Common myeloid progenitor, CD34-positive (primary cell): ENCODE measurements around the gene WAPL.

Experiments used
- CTCF ChIA-PET: fragments of 350-600 bp; sonication (Branson Sonifier 250); formaldehyde crosslinking; loops from one replicate; lab custom pipeline; 2021; ENCODE audit warnings: antibody characterized with exemption; lab: Charles Lee
- POLR2A ChIA-PET: fragments of 350-600 bp; sonication (Branson Sonifier 250); formaldehyde crosslinking; loops from one replicate; lab custom pipeline; 2021; ENCODE audit warnings: antibody characterized with exemption; lab: Charles Lee
- DNase-seq, 3 donors: peaks; one replicate each; pipeline versions ENCODE4 v3.0.0 to v3.0.0-alpha.2; 2013
- H3K27ac ChIP-seq, 2 experiments: 1 replicate in 1 of 2; 2 replicates in 1 of 2; pipeline ENCODE4 v1.7.0; 2013; ENCODE audit warnings: inconsistent platforms in 2 of 2, low read length in 2 of 2, mild to moderate bottlenecking in 2 of 2, low read depth in 1 of 2, moderate library complexity in 1 of 2; ENCODE audit not compliant: severe bottlenecking in 2 of 2, insufficient read depth in 1 of 2, poor library complexity in 1 of 2
- H3K27me3 ChIP-seq, 5 experiments: replicated peaks in 2 of 5; 1 replicate in 3 of 5; 2 replicates in 2 of 5; pipeline versions ENCODE4 v1.6.1 to v1.7.0; 2013; ENCODE audit warnings: low read length in 4 of 5, mild to moderate bottlenecking in 2 of 5, moderate library complexity in 2 of 5, inconsistent platforms in 1 of 5; ENCODE audit not compliant: insufficient read depth in 5 of 5, control insufficient read depth in 4 of 5
- H3K36me3 ChIP-seq, 4 experiments: 1 replicate in 2 of 4; 2 replicates in 2 of 4; pipeline versions ENCODE4 v1.6.1 to v1.7.0; 2013; ENCODE audit warnings: low read length in 3 of 4, control low read depth in 1 of 4, mild to moderate bottlenecking in 1 of 4; ENCODE audit not compliant: control insufficient read depth in 4 of 4, insufficient read depth in 4 of 4
- H3K4me1 ChIP-seq, 4 experiments: 1 replicate in 3 of 4; 2 replicates in 1 of 4; pipeline versions ENCODE4 v1.6.1 to v1.7.1; 2013; ENCODE audit warnings: low read length in 3 of 4, mild to moderate bottlenecking in 3 of 4, control low read depth in 1 of 4, inconsistent platforms in 1 of 4, moderate library complexity in 1 of 4; ENCODE audit not compliant: control insufficient read depth in 4 of 4, insufficient read depth in 4 of 4; ENCODE audit errors: control extremely low read depth in 1 of 4
- H3K4me3 ChIP-seq, 7 experiments: 1 replicate in 4 of 7; 2 replicates in 3 of 7; pipeline versions ENCODE4 v1.5.1 to v1.7.0; 2013; ENCODE audit warnings: mild to moderate bottlenecking in 7 of 7, low read length in 6 of 7, moderate library complexity in 6 of 7, inconsistent platforms in 2 of 7, low read depth in 2 of 7, control low read depth in 1 of 7; ENCODE audit not compliant: insufficient read depth in 4 of 7, control insufficient read depth in 1 of 7; ENCODE audit errors: extremely low read depth in 1 of 7
- H3K9me3 ChIP-seq, 5 experiments: 1 replicate in 4 of 5; 2 replicates in 1 of 5; pipeline versions ENCODE4 v1.6.1 to v1.7.1; 2013; ENCODE audit warnings: low read length in 4 of 5, mild to moderate bottlenecking in 2 of 5, inconsistent platforms in 1 of 5, low read depth in 1 of 5, moderate library complexity in 1 of 5; ENCODE audit not compliant: control insufficient read depth in 4 of 5, insufficient read depth in 2 of 5; ENCODE audit errors: control extremely low read depth in 1 of 5
- WGBS: methylation state at CpG from one replicate; pipeline ENCODE4 v1.1.5; 2013; ENCODE audit not compliant: insufficient coverage; 5-methylcytosine and 5-hydroxymethylcytosine counted together

WAPL gene

DNA sequence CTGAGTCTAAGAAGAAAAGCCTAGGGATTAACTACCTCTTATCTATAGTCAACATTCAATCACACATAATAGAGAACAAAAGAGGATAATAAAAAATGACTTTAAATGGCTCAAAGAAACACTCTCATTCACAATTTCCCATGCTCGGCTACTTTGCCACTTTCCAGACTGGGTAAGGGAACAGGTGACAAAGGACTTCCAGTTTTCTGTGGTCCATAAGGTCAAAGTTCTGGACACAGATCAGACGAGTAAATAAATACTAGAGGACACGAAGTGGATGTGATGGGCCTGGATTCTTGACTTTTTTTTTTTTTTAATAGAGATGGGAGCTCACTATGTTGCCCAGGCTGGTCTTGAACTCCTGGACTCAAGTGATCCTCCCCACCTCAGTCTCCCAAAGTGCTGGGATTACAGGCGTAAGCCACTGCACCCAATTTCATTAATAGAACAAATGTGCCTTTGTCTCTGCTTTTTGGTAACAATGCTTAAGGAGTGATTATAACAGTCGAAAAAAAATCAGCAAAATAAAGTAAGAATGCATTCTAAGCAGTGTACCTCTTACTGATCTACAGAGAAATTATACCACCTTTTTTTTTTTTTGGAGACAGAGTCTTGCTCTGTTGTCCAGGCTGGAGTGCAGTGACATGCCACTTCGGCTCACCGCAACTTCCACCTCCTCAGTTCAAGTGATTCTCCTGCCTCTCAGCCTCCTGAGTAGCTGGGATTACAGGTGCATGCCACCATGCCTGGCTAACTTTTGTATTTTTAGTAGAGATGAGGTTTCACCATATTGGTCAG is 70.6 kb downstream of the WAPL start:
- no peak overlapping the region for H3K27ac ChIP-seq
- POLR2A ChIA-PET: no interaction called here
- no peaks in the 10 kb centered on the region for H3K27me3 ChIP-seq
- peaks cover 0 to 2% (median 0%) of the 10 kb centered on the region in 5 experiments for H3K9me3 ChIP-seq
- CTCF ChIA-PET: interaction anchor here (1.5 kb wide), 1 partner anchor 38 kb away, joined by 4 read pairs; no protein-coding TSS in a partner anchor
- H3K36me3 ChIP-seq: peaks cover 10 to 68% (median 42%) of the 10 kb centered on the region in 4 experiments
- no peak for DNase-seq
- H3K4me3 ChIP-seq: no peak overlapping the region
- WGBS: 96% methylated on average over 5 of the region's 7 CpGs
- peaks cover 0 to 20% (median 9%) of the 10 kb centered on the region in 4 experiments for H3K4me1 ChIP-seq

DNA sequence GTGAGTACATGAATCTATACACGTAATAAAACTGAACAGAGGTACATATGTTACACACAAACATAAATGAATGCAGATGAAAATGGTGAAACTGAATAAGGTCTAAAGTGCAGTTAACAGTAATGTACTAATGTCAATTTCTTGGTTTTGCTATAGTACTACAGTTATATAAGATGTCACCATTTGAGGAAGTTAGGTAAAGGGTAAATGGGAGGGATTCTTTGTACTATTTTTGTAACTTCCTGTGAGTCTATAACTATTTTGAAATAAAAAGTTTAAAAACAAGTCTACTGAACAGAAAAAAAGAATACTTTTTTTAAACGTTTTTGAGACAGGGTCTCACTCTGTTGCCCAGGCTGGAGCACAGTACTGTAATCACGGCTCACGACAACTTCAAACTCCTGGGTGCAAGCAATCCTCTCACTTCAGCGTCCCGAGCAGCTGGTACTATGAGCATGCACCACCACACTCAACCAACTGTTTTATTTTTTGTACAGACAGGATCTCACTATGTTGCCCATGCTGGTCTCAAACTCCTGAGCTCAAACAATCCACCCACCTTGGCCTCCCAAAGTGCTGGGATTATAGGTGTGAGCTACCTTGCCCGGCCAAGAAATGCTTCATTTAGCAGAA is 71.5 kb downstream of the WAPL start:
- ChIA-PET POLR2A (no interaction called here), CTCF (interaction anchor here (1.0 to 1.7 kb wide), 3 partner anchors 37 to 135 kb away, joined by 3 to 4 read pairs (median 4); no protein-coding TSS in a partner anchor)
- Histone ChIP-seq H3K27me3 (no peaks in the 10 kb centered on the region), H3K9me3 (peaks cover 0 to 2% (median 0%) of the 10 kb centered on the region in 5 experiments), H3K27ac (no peak overlapping the region), H3K36me3 (peaks cover 13 to 70% (median 44%) of the 10 kb centered on the region in 4 experiments), H3K4me3 (no peak overlapping the region), H3K4me1 (peaks cover 0 to 20% (median 9%) of the 10 kb centered on the region in 4 experiments)
- WGBS: 83% methylated on average over 6 of the region's 7 CpGs
- peak in 2 of 3 donors; percentile 37 to 54 for DNase-seq

DNA sequence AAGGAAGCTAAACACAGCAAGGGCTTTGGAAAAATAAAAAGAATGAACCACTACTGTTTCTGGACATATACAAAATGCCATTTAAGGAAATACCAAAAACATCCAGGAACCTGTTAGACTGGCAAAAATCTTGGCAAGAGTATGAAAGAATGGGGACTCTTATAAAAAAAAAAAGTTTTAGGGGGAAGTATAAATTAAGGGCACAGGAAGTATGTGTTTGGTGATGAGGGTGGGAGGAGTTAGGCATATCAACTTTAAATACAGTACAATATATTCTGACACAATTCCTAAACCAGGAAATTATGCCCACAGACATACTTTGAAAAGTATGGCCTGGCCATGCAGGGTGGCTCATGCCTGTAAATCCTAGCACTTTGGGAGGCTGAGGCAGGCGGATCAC is 74.2 kb downstream of the WAPL start:
- Histone ChIP-seq H3K36me3 (peaks cover 24 to 78% (median 50%) of the 10 kb centered on the region in 4 experiments), H3K27ac (peak overlapping the region; percentile 1 to 16), H3K4me1 (peaks cover 0 to 20% (median 9%) of the 10 kb centered on the region in 4 experiments), H3K4me3 (no peak overlapping the region), H3K9me3 (peaks cover 0 to 2% (median 0%) of the 10 kb centered on the region in 5 experiments), H3K27me3 (no peaks in the 10 kb centered on the region)
- peak in 2 of 3 donors; percentile 13 to 35 for DNase-seq
- POLR2A ChIA-PET: no interaction called here
- WGBS: 100% methylated on average over 1 of the region's 1 CpG
- CTCF ChIA-PET: no interaction called here

DNA sequence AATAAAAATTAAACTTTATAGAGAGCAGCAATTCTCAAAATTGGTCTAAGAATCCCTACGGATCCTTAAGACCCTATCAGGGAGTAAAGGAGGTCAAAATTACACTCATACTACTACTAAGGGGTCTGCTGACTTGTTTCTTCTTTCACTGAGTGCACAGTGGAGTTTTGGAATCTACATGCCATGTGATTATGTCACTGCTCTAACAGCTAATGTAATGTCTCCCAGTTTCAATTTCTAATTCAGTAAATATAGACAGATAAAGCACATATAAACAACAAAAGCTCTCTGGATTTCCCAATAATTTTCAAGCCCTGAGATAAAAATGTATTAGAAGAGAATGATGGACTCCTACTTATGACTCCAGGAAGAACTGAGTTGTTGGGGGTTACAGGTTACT is 74.6 kb downstream of the WAPL start:
- H3K9me3 ChIP-seq: peaks cover 0 to 2% (median 0%) of the 10 kb centered on the region in 5 experiments
- ChIA-PET POLR2A (no interaction called here), CTCF (interaction anchor here (1.3 kb wide), 1 partner anchor 47 kb away, joined by 5 read pairs; no protein-coding TSS in a partner anchor)
- DNase-seq: no peak
- H3K36me3 ChIP-seq: peaks cover 24 to 77% (median 50%) of the 10 kb centered on the region in 4 experiments
- no CpG with 5 or more reads among the region's 1 CpG for WGBS
- H3K27ac ChIP-seq: peak overlapping the region; percentile 1 to 16
- H3K4me1 ChIP-seq: peaks cover 0 to 20% (median 9%) of the 10 kb centered on the region in 4 experiments
- H3K4me3 ChIP-seq: no peak overlapping the region
- no peaks in the 10 kb centered on the region for H3K27me3 ChIP-seq

DNA sequence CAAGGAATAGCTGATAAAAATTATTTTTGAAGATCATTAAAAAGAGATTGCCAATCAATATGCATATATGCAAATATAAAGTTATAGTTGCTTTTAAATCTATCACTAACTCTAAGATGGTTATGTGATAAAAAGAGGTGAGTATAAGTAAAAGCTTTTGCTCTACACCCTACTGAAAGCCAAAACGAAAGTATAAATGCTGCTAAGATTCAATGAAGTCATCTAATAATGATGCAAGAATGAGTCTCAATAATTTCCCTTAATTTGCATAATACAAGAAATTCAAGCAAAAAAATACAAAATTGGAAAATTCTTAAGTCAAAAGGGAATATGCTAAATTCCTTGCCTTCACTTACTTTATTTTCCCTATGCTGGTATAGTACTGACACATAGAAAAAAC is 75.2 kb downstream of the WAPL start:
- ChIA-PET POLR2A (no interaction called here), CTCF (interaction anchor here (1.3 kb wide), 1 partner anchor 46 kb away, joined by 5 read pairs; no protein-coding TSS in a partner anchor)
- H3K4me3 ChIP-seq: no peak overlapping the region
- peaks cover 24 to 78% (median 51%) of the 10 kb centered on the region in 4 experiments for H3K36me3 ChIP-seq
- peaks cover 0 to 2% (median 0%) of the 10 kb centered on the region in 5 experiments for H3K9me3 ChIP-seq
- no peaks in the 10 kb centered on the region for H3K27me3 ChIP-seq
- peaks cover 0 to 20% (median 9%) of the 10 kb centered on the region in 4 experiments for H3K4me1 ChIP-seq
- peak in 2 of 3 donors; percentile 11 to 21 for DNase-seq
- H3K27ac ChIP-seq: no peak overlapping the region
- WGBS: no CpG with 5 or more reads among the region's 1 CpG

DNA sequence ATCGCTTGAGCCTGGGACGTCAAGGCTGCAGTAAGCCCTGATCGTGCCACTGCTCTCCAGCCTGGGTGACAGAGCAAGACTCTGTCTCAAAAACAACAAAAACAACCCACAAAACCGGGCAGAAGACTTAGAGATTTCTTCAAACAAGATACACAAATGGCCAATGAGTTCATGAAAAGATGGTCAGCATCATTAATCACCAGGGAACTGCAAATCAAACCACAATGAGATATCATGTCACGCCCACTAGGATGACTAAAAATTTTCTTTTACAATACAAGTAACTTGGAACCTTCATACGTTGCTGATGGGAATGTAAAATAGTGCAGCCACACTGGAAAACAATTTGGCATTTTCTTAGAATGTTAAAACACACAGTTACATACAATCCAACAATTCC is 77.7 kb downstream of the WAPL start:
- DNase-seq: no peak
- 89% methylated on average over 3 of the region's 6 CpGs for WGBS
- Histone ChIP-seq H3K27ac (no peak overlapping the region), H3K9me3 (no peaks in the 10 kb centered on the region), H3K27me3 (no peaks in the 10 kb centered on the region), H3K36me3 (peaks cover 30 to 77% (median 54%) of the 10 kb centered on the region in 4 experiments), H3K4me1 (peaks cover 0 to 14% (median 5%) of the 10 kb centered on the region in 4 experiments), H3K4me3 (no peak overlapping the region)
- ChIA-PET POLR2A (no interaction called here), CTCF (interaction anchor here (1.0 kb wide), 1 partner anchor 44 kb away, joined by 3 read pairs; no protein-coding TSS in a partner anchor)
